K562 (cell line): ENCODE data around the gene DNMT1. TPM values are rescaled to one million over a fixed set of nuclear protein-coding genes. Genes with fewer than 3 reads are reported as not detected.

Source experiments
- FOXM1 ChIP-seq, 2 experiments: fragments of 450-650 bp in 1 of 2; sonication (generic) in 1 of 2; formaldehyde crosslinking in 1 of 2; IDR thresholded peaks; 2 replicates each; pipeline versions ENCODE4 v1.6.1 to v1.9.0; 2017 to 2022; ENCODE audit warnings: low read depth in 2 of 2, mild to moderate bottlenecking in 2 of 2, missing genetic modification reagents in 1 of 2, moderate library complexity in 1 of 2
- GTF2E2 ChIP-seq: fragments of 200-800 bp; sonication (Bioruptor generic); IDR thresholded peaks from 2 replicates; pipeline ENCODE4 v1.6.1; 2016; ENCODE audit warnings: missing genetic modification characterization, missing compliant biosample characterization
- KDM5B ChIP-seq: fragments of 200-600 bp; sonication (generic); IDR thresholded peaks from 2 replicates; pipeline ENCODE4 v1.6.1; 2012; ENCODE audit warnings: low read depth, mild to moderate bottlenecking, moderate library complexity, low read length, control low read depth, inconsistent platforms; ENCODE audit not compliant: insufficient replicate concordance
- MAX ChIP-seq: sonication (generic); formaldehyde crosslinking; IDR thresholded peaks from 2 replicates; pipeline ENCODE4 v1.9.0; 2022; ENCODE audit warnings: mild to moderate bottlenecking, missing genetic modification reagents
- MCM7 ChIP-seq, 2 experiments: fragments of 450-650 bp; IDR thresholded peaks; 2 replicates each; pipeline ENCODE4 v1.6.1; 2016 to 2018
- NRF1 ChIP-seq, 2 experiments: fragments of 450-650 bp; IDR thresholded peaks in 1 of 2; conservative IDR thresholded peaks in 1 of 2; 2 replicates each; pipeline ENCODE4 v1.6.1; 2014; ENCODE audit warnings: mild to moderate bottlenecking in 2 of 2
- POLR2H ChIP-seq: IDR thresholded peaks from 2 replicates; pipeline ENCODE4 v1.6.1; 2016; ENCODE audit warnings: missing genetic modification characterization, low read depth, mild to moderate bottlenecking, control low read depth, missing compliant biosample characterization, moderate library complexity
- RAD21 ChIP-seq, 2 experiments: fragments of 250-450 bp in 1 of 2; fragments of 450-650 bp in 1 of 2; sonication (Bioruptor Pico) in 1 of 2; formaldehyde crosslinking in 1 of 2; IDR thresholded peaks in 1 of 2; conservative IDR thresholded peaks in 1 of 2; 2 replicates each; pipeline versions ENCODE4 v1.4.0 to v1.8.0; 2020 to 2022; ENCODE audit warnings: mild to moderate bottlenecking in 2 of 2, moderate library complexity in 1 of 2
- RNF219 ChIP-seq: fragments of 250-450 bp; sonication (Bioruptor Pico); IDR thresholded peaks from 2 replicates; pipeline ENCODE4 v1.5.0; 2022; ENCODE audit warnings: mild to moderate bottlenecking
- U2AF1 ChIP-seq: fragments of 200-400 bp; formaldehyde crosslinking; optimal IDR thresholded peaks from 2 replicates; pipeline ENCODE3; 2017; ENCODE audit warnings: mild to moderate bottlenecking, low read depth, low read length, moderate library complexity
- ZBTB7A ChIP-seq: IDR thresholded peaks from 2 replicates; pipeline ENCODE4 v1.6.1; 2011; ENCODE audit warnings: low read depth, mild to moderate bottlenecking, low read length, moderate library complexity, borderline replicate concordance; ENCODE audit not compliant: control insufficient read depth
- ZNF217 ChIP-seq: sonication (generic); formaldehyde crosslinking; IDR thresholded peaks from 2 replicates; pipeline ENCODE4 v1.8.0; 2022; ENCODE audit warnings: mild to moderate bottlenecking, missing genetic modification reagents
- ZNF24 ChIP-seq: fragments of 450-650 bp; IDR thresholded peaks from 2 replicates; pipeline ENCODE4 v1.6.1; 2016
- ZNF407 ChIP-seq: fragments of 450-650 bp; IDR thresholded peaks from 2 replicates; pipeline ENCODE4 v1.6.1; 2016; ENCODE audit warnings: low read depth
- ZNF780A ChIP-seq: fragments of 250-450 bp; sonication (Bioruptor Pico); IDR thresholded peaks from 2 replicates; pipeline ENCODE4 v1.5.0; 2021; ENCODE audit warnings: mild to moderate bottlenecking
- ZSCAN29 ChIP-seq: fragments of 450-650 bp; IDR thresholded peaks from 2 replicates; pipeline ENCODE4 v1.6.1; 2017
- polyA plus RNA-seq, 8 experiments: library from polyadenylated mRNA; depleted of rRNA in 4 of 8; stranded (reverse) in 5 of 8; unstranded in 3 of 8; fragments of >200 nt; fragmentation: Nextera tagmentation in 2 of 8; fragmentation: Illumina TruSeq in 1 of 8; extraction: Ambion mirVana in 2 of 8; extraction: Trizol in 1 of 8; gene quantifications; 2 replicates each; pipeline versions ENCODE4 v1.2.1 to v1.2.3, GENCODE V29; 2011 to 2014; ENCODE audit warnings: inconsistent platforms in 1 of 8, missing spikeins in 1 of 8
- total RNA-seq, 7 experiments: library from RNA; depleted of rRNA in 6 of 7; stranded (reverse); fragments of >200 nt in 6 of 7; fragmentation: Illumina TruSeq in 2 of 7; extraction: Trizol in 2 of 7; gene quantifications; 2 replicates each; pipeline versions ENCODE4 v1.2.1 to v1.2.3, GENCODE V29; 2011 to 2021; ENCODE audit warnings: low replicate concordance in 1 of 7

DNMT1 gene
- total and polyA plus RNA-seq, 9 of the 15 experiments (the other 6 are each of a cell fraction or from before 2014, with no cell fraction given) = 80.1 to 271 (median 121) TPM

GRCh38 chr19:10194500-10195198 lies at the start of gene DNMT1 (continued):
- no peak for TF ChIP-seq ZNF407
- TF ChIP-seq ZNF217 = no peak
- no peak for TF ChIP-seq ZSCAN29
- TF ChIP-seq ZNF780A = no peak
- TF ChIP-seq MCM7 (IDR thresholded peaks at IDR 0.05) = no peak
- peak; percentile 73 for TF ChIP-seq MAX
- TF ChIP-seq RNF219 (CRISPR knock-in tag) = no peak
- TF ChIP-seq KDM5B = peak; percentile 92
- TF ChIP-seq POLR2H (tag) = peak; percentile 71
- TF ChIP-seq NRF1 (conservative IDR thresholded peaks at IDR 0.05 in 1 of 2, IDR thresholded peaks at IDR 0.05 in 1 of 2) = peak; percentile 97 to 98
- no peak for TF ChIP-seq ZNF24
- no peak for TF ChIP-seq FOXM1 (IDR thresholded peaks at IDR 0.05; ENCODE audit: low read depth)
- TF ChIP-seq FOXM1 (CRISPR knock-in tag; IDR thresholded peaks at IDR 0.05; ENCODE audit: low read depth) = no peak; the same call in 1 of the 2 replicates
- no peak for TF ChIP-seq RAD21 (CRISPR knock-in tag; conservative IDR thresholded peaks at IDR 0.05 in 1 of 2, IDR thresholded peaks at IDR 0.05 in 1 of 2)
- peak; percentile 70; the same call in 1 of the 2 replicates for TF ChIP-seq GTF2E2
- TF ChIP-seq U2AF1 = no peak
- TF ChIP-seq ZBTB7A = peak; percentile 30; the same call in 1 of the 2 replicates
